ENCODE measurements around the gene CDC37. TPM values are rescaled to one million over a fixed set of nuclear protein-coding genes. Genes with fewer than 3 reads are reported as not detected.
A peak's percentile ranks its signal among the peaks of the same experiment; 100 is the strongest.

Gene CDC37
- total RNA-seq, 1 donor from 2014 or later, result 300 TPM

GRCh38 chr19:10428996-10429381 is 25.6 kb upstream of the CDC37 start:
- H3K36me3 Mint-ChIP-seq (ENCODE audit: low read depth), result peaks cover 55% of the 10 kb centered on the region
- no peaks in the 10 kb centered on the region for H3K9me3 Mint-ChIP-seq
- H3K4me3 Mint-ChIP-seq (ENCODE audit: low read depth), result peak overlapping the region; percentile 49
- DNase-seq (ENCODE audit: low spot score), result no peak
- peaks cover 70% of the 10 kb centered on the region for H3K4me1 Mint-ChIP-seq (ENCODE audit: low read depth)
- H3K27ac Mint-ChIP-seq, result peak overlapping the region; percentile 93
- intact Hi-C loops (cut with micrococcal nuclease), result loop anchor here (1.0 kb wide), 1 partner anchor 17 kb away; no protein-coding TSS in a partner anchor
- peaks cover 1% of the 10 kb centered on the region for H3K27me3 Mint-ChIP-seq (ENCODE audit: low read depth)

- Mint-ChIP-seq H3K4me1 (ENCODE audit: low read depth) (peaks cover 71% of the 10 kb centered on the region), H3K27ac (peak overlapping the region; percentile 93), H3K36me3 (ENCODE audit: low read depth) (peaks cover 53% of the 10 kb centered on the region), H3K9me3 (no peaks in the 10 kb centered on the region), H3K27me3 (ENCODE audit: low read depth) (peaks cover 1% of the 10 kb centered on the region), H3K4me3 (ENCODE audit: low read depth) (peak overlapping the region; percentile 10)
- DNase-seq (ENCODE audit: low spot score), result no peak
- intact Hi-C loops (cut with micrococcal nuclease), result no loop called here
Observed at GRCh38 chr19:10427169-10427568, 23.8 kb upstream of the CDC37 start.

- H3K4me1 Mint-ChIP-seq (ENCODE audit: low read depth), result peaks cover 59% of the 10 kb centered on the region
- H3K27me3 Mint-ChIP-seq (ENCODE audit: low read depth), result peaks cover 1% of the 10 kb centered on the region
- intact Hi-C loops (cut with micrococcal nuclease), result loop anchor here (1.0 to 5.0 kb wide), 3 partner anchors 8 to 53 kb away; no protein-coding TSS in a partner anchor
- peak overlapping the region; percentile 73 for H3K27ac Mint-ChIP-seq
- H3K4me3 Mint-ChIP-seq (ENCODE audit: low read depth), result peak overlapping the region; percentile 96
- peak; percentile 66 for DNase-seq (ENCODE audit: low spot score)
- no peaks in the 10 kb centered on the region for H3K9me3 Mint-ChIP-seq
- H3K36me3 Mint-ChIP-seq (ENCODE audit: low read depth), result peaks cover 47% of the 10 kb centered on the region
Observed at GRCh38 chr19:10424011-10424637, 20.8 kb upstream of the CDC37 start.

GRCh38 chr19:10422846-10423245 is 19.5 kb upstream of the CDC37 start:
- Mint-ChIP-seq H3K4me1 (ENCODE audit: low read depth) (peaks cover 56% of the 10 kb centered on the region), H3K27ac (no peak overlapping the region), H3K4me3 (ENCODE audit: low read depth) (peak overlapping the region; percentile 96), H3K9me3 (no peaks in the 10 kb centered on the region), H3K36me3 (ENCODE audit: low read depth) (peaks cover 44% of the 10 kb centered on the region), H3K27me3 (ENCODE audit: low read depth) (no peaks in the 10 kb centered on the region)
- DNase-seq (ENCODE audit: low spot score), result no peak
- intact Hi-C loops (cut with micrococcal nuclease), result loop anchor here (5.0 kb wide), 1 partner anchor 54 kb away; no protein-coding TSS in a partner anchor

GRCh38 chr19:10422046-10422461 is 18.7 kb upstream of the CDC37 start:
- Mint-ChIP-seq H3K27ac (peak overlapping the region; percentile 68), H3K9me3 (no peaks in the 10 kb centered on the region), H3K27me3 (ENCODE audit: low read depth) (no peaks in the 10 kb centered on the region), H3K4me3 (ENCODE audit: low read depth) (peak overlapping the region; percentile 96), H3K36me3 (ENCODE audit: low read depth) (peaks cover 38% of the 10 kb centered on the region), H3K4me1 (ENCODE audit: low read depth) (peaks cover 53% of the 10 kb centered on the region)
- no peak for DNase-seq (ENCODE audit: low spot score)
- intact Hi-C loops (cut with micrococcal nuclease), result loop anchor here (5.0 kb wide), 1 partner anchor 55 kb away; no protein-coding TSS in a partner anchor

GRCh38 chr19:10421240-10422045 is 18.1 kb upstream of the CDC37 start:
- DNase-seq (ENCODE audit: low spot score), result peak; percentile 50
- H3K4me1 Mint-ChIP-seq (ENCODE audit: low read depth), result peaks cover 52% of the 10 kb centered on the region
- peak overlapping the region; percentile 68 for H3K27ac Mint-ChIP-seq
- H3K4me3 Mint-ChIP-seq (ENCODE audit: low read depth), result peak overlapping the region; percentile 96
- peaks cover 40% of the 10 kb centered on the region for H3K36me3 Mint-ChIP-seq (ENCODE audit: low read depth)
- H3K9me3 Mint-ChIP-seq, result no peaks in the 10 kb centered on the region
- intact Hi-C loops (cut with micrococcal nuclease), result loop anchor here (5.0 kb wide), 1 partner anchor 56 kb away; no protein-coding TSS in a partner anchor
- H3K27me3 Mint-ChIP-seq (ENCODE audit: low read depth), result no peaks in the 10 kb centered on the region

- H3K36me3 Mint-ChIP-seq (ENCODE audit: low read depth), result peaks cover 43% of the 10 kb centered on the region
- intact Hi-C loops (cut with micrococcal nuclease), result loop anchor here (5.0 kb wide), 1 partner anchor 57 kb away; no protein-coding TSS in a partner anchor
- H3K4me1 Mint-ChIP-seq (ENCODE audit: low read depth), result peaks cover 53% of the 10 kb centered on the region
- peak; percentile 81 for DNase-seq (ENCODE audit: low spot score)
- no peaks in the 10 kb centered on the region for H3K9me3 Mint-ChIP-seq
- peak within 1 kb of the TSS; percentile 91 for H3K27ac Mint-ChIP-seq
- peak within 1 kb of the TSS; percentile 96 for H3K4me3 Mint-ChIP-seq (ENCODE audit: low read depth)
- no peaks in the 10 kb centered on the region for H3K27me3 Mint-ChIP-seq (ENCODE audit: low read depth)
Observed at GRCh38 chr19:10420444-10421239, 17.3 kb upstream of the CDC37 start, which contains the start of gene PDE4A. PDE4A (plus strand) TSS chr19:10420538; CDS start chr19:10420765, 227 bp downstream.

- peak overlapping the region; percentile 86 for H3K4me3 Mint-ChIP-seq (ENCODE audit: low read depth)
- peaks cover 47% of the 10 kb centered on the region for H3K4me1 Mint-ChIP-seq (ENCODE audit: low read depth)
- peaks cover 40% of the 10 kb centered on the region for H3K36me3 Mint-ChIP-seq (ENCODE audit: low read depth)
- H3K27ac Mint-ChIP-seq, result peak overlapping the region; percentile 91
- H3K9me3 Mint-ChIP-seq, result no peaks in the 10 kb centered on the region
- H3K27me3 Mint-ChIP-seq (ENCODE audit: low read depth), result no peaks in the 10 kb centered on the region
- intact Hi-C loops (cut with micrococcal nuclease), result loop anchor here (5.0 kb wide), 1 partner anchor 57 kb away; no protein-coding TSS in a partner anchor
- peak; percentile 76 for DNase-seq (ENCODE audit: low spot score)
Observed at GRCh38 chr19:10419646-10420443, 16.5 kb upstream of the CDC37 start.

GRCh38 chr19:10419200-10419645 is 15.9 kb upstream of the CDC37 start:
- Mint-ChIP-seq H3K27ac (peak overlapping the region; percentile 91), H3K9me3 (no peaks in the 10 kb centered on the region), H3K4me1 (ENCODE audit: low read depth) (peaks cover 47% of the 10 kb centered on the region), H3K4me3 (ENCODE audit: low read depth) (peak overlapping the region; percentile 86), H3K36me3 (ENCODE audit: low read depth) (peaks cover 42% of the 10 kb centered on the region), H3K27me3 (ENCODE audit: low read depth) (no peaks in the 10 kb centered on the region)
- intact Hi-C loops (cut with micrococcal nuclease), result no loop called here
- no peak for DNase-seq (ENCODE audit: low spot score)

- no peaks in the 10 kb centered on the region for H3K9me3 Mint-ChIP-seq
- H3K4me3 Mint-ChIP-seq (ENCODE audit: low read depth), result peak overlapping the region; percentile 86
- H3K36me3 Mint-ChIP-seq (ENCODE audit: low read depth), result peaks cover 45% of the 10 kb centered on the region
- intact Hi-C loops (cut with micrococcal nuclease), result no loop called here
- peaks cover 48% of the 10 kb centered on the region for H3K4me1 Mint-ChIP-seq (ENCODE audit: low read depth)
- no peaks in the 10 kb centered on the region for H3K27me3 Mint-ChIP-seq (ENCODE audit: low read depth)
- H3K27ac Mint-ChIP-seq, result peak overlapping the region; percentile 84
- no peak for DNase-seq (ENCODE audit: low spot score)
Observed at GRCh38 chr19:10418485-10419199, 15.3 kb upstream of the CDC37 start.

GRCh38 chr19:10418235-10418484 is 14.8 kb upstream of the CDC37 start:
- peaks cover 44% of the 10 kb centered on the region for H3K4me1 Mint-ChIP-seq (ENCODE audit: low read depth)
- peaks cover 47% of the 10 kb centered on the region for H3K36me3 Mint-ChIP-seq (ENCODE audit: low read depth)
- peak overlapping the region; percentile 84 for H3K27ac Mint-ChIP-seq
- intact Hi-C loops (cut with micrococcal nuclease), result no loop called here
- peak overlapping the region; percentile 86 for H3K4me3 Mint-ChIP-seq (ENCODE audit: low read depth)
- no peaks in the 10 kb centered on the region for H3K27me3 Mint-ChIP-seq (ENCODE audit: low read depth)
- no peaks in the 10 kb centered on the region for H3K9me3 Mint-ChIP-seq
- DNase-seq (ENCODE audit: low spot score), result no peak
